Measurements from ENCODE around the gene COL5A1. TPM values are rescaled to one million over a fixed set of nuclear protein-coding genes. Genes with fewer than 3 reads are reported as not detected.

Gene COL5A1
- total and polyA plus RNA-seq, 2 experiments from 2014 or later: 2.5 to 13.1 TPM

DNA sequence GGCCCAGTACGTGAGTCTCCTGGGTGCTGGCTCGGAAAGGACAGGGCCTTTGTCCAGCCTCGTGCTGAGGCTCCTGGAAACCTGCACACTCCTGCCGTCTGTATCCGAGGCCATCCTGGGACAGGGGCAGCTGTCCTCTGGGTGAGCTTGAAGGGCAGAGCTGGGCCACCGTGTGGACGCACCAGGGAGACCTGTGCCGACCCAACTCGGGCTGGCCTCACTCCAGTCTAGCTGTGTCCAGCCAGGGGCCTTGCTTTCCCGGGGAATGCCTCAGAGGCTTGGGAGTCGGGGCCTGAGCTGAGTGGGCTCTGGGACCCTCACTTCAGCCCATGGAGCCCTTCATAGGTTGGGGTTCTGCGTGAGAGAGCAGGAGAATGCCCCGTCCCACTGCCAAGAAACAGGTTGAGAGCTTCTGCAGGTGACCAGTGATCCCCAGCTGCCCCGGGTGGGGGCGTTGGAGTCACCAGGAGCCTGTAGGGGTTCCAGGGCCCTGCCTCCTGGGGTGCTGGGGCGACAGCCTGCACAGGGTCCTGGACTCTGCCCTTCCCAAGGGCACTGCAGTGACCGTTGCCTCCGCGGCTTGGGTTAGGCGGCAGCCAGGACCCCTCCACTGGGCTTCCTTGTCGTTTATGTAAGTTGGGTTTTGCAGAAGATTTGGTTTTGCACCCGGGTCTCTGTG is 60.1 kb downstream of the COL5A1 start:
- no peak overlapping the region for H2AFZ ChIP-seq
- no peak overlapping the region for H3K4me3 ChIP-seq
- no peaks in the 10 kb centered on the region for H4K20me1 ChIP-seq (replicated peaks; ENCODE audit: insufficient read depth)
- Mint-ChIP-seq H3K4me1 (peaks cover 2% of the 10 kb centered on the region; the same call in 1 of the 3 replicates), H3K27ac (no peak overlapping the region), H3K4me3 (no peak overlapping the region), H3K36me3 (ENCODE audit: low read depth) (no peaks in the 10 kb centered on the region), H3K27me3 (ENCODE audit: insufficient read depth, low read depth, poor library complexity) (peaks cover 3% of the 10 kb centered on the region), H3K9me3 (no peaks in the 10 kb centered on the region)
- H3K79me2 ChIP-seq (replicated peaks; ENCODE audit: insufficient read depth): no peaks in the 10 kb centered on the region
- DNase-seq (ENCODE audit: low spot score) (no peak), ATAC-seq (no peak)
- H3K4me1 ChIP-seq (ENCODE audit: insufficient read depth): no peaks in the 10 kb centered on the region; the same call in 1 of the 2 replicates
- H3F3A ChIP-seq (replicated peaks; ENCODE audit: low read depth): no peaks in the 10 kb centered on the region
- no peak overlapping the region for H3K27ac ChIP-seq (ENCODE audit: low read depth)
- H3K4me2 ChIP-seq: no peak overlapping the region
- H3K9me2 ChIP-seq (ENCODE audit: insufficient read depth): no peaks in the 10 kb centered on the region
- H3K27me3 ChIP-seq (ENCODE audit: insufficient read depth): no peaks in the 10 kb centered on the region
- no peaks in the 10 kb centered on the region for H3K36me3 ChIP-seq (ENCODE audit: insufficient read depth)
- TF ChIP-seq STAT1 (IDR thresholded peaks at IDR 0.05; ENCODE audit: unreplicated experiment) (no peak), EZH2 (IDR thresholded peaks at IDR 0.05; ENCODE audit: low read depth, unreplicated experiment) (no peak), NANOG (IDR thresholded peaks at IDR 0.05; ENCODE audit: borderline replicate concordance) (no peak), JUNB (IDR thresholded peaks at IDR 0.05; ENCODE audit: unreplicated experiment) (no peak), EZH2phosphoT487 (IDR thresholded peaks at IDR 0.05; ENCODE audit: unreplicated experiment) (no peak), POLR2AphosphoS5 (IDR thresholded peaks at IDR 0.05; ENCODE audit: low read depth) (no peak), ZNF114 (CRISPR knock-in tag; IDR thresholded peaks at IDR 0.05) (no peak), CREB1 (CRISPR knock-in tag; IDR thresholded peaks at IDR 0.05; ENCODE audit: low read depth) (no peak), ZNF331 (CRISPR knock-in tag; IDR thresholded peaks at IDR 0.05; ENCODE audit: low read depth) (no peak)
- TF ChIP-seq, protein P1, sequence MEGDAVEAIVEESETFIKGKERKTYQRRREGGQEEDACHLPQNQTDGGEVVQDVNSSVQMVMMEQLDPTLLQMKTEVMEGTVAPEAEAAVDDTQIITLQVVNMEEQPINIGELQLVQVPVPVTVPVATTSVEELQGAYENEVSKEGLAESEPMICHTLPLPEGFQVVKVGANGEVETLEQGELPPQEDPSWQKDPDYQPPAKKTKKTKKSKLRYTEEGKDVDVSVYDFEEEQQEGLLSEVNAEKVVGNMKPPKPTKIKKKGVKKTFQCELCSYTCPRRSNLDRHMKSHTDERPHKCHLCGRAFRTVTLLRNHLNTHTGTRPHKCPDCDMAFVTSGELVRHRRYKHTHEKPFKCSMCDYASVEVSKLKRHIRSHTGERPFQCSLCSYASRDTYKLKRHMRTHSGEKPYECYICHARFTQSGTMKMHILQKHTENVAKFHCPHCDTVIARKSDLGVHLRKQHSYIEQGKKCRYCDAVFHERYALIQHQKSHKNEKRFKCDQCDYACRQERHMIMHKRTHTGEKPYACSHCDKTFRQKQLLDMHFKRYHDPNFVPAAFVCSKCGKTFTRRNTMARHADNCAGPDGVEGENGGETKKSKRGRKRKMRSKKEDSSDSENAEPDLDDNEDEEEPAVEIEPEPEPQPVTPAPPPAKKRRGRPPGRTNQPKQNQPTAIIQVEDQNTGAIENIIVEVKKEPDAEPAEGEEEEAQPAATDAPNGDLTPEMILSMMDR (conservative IDR thresholded peaks at IDR 0.05; ENCODE audit: low read depth in 2 of 2): no peak
- TF ChIP-seq, protein P2, sequence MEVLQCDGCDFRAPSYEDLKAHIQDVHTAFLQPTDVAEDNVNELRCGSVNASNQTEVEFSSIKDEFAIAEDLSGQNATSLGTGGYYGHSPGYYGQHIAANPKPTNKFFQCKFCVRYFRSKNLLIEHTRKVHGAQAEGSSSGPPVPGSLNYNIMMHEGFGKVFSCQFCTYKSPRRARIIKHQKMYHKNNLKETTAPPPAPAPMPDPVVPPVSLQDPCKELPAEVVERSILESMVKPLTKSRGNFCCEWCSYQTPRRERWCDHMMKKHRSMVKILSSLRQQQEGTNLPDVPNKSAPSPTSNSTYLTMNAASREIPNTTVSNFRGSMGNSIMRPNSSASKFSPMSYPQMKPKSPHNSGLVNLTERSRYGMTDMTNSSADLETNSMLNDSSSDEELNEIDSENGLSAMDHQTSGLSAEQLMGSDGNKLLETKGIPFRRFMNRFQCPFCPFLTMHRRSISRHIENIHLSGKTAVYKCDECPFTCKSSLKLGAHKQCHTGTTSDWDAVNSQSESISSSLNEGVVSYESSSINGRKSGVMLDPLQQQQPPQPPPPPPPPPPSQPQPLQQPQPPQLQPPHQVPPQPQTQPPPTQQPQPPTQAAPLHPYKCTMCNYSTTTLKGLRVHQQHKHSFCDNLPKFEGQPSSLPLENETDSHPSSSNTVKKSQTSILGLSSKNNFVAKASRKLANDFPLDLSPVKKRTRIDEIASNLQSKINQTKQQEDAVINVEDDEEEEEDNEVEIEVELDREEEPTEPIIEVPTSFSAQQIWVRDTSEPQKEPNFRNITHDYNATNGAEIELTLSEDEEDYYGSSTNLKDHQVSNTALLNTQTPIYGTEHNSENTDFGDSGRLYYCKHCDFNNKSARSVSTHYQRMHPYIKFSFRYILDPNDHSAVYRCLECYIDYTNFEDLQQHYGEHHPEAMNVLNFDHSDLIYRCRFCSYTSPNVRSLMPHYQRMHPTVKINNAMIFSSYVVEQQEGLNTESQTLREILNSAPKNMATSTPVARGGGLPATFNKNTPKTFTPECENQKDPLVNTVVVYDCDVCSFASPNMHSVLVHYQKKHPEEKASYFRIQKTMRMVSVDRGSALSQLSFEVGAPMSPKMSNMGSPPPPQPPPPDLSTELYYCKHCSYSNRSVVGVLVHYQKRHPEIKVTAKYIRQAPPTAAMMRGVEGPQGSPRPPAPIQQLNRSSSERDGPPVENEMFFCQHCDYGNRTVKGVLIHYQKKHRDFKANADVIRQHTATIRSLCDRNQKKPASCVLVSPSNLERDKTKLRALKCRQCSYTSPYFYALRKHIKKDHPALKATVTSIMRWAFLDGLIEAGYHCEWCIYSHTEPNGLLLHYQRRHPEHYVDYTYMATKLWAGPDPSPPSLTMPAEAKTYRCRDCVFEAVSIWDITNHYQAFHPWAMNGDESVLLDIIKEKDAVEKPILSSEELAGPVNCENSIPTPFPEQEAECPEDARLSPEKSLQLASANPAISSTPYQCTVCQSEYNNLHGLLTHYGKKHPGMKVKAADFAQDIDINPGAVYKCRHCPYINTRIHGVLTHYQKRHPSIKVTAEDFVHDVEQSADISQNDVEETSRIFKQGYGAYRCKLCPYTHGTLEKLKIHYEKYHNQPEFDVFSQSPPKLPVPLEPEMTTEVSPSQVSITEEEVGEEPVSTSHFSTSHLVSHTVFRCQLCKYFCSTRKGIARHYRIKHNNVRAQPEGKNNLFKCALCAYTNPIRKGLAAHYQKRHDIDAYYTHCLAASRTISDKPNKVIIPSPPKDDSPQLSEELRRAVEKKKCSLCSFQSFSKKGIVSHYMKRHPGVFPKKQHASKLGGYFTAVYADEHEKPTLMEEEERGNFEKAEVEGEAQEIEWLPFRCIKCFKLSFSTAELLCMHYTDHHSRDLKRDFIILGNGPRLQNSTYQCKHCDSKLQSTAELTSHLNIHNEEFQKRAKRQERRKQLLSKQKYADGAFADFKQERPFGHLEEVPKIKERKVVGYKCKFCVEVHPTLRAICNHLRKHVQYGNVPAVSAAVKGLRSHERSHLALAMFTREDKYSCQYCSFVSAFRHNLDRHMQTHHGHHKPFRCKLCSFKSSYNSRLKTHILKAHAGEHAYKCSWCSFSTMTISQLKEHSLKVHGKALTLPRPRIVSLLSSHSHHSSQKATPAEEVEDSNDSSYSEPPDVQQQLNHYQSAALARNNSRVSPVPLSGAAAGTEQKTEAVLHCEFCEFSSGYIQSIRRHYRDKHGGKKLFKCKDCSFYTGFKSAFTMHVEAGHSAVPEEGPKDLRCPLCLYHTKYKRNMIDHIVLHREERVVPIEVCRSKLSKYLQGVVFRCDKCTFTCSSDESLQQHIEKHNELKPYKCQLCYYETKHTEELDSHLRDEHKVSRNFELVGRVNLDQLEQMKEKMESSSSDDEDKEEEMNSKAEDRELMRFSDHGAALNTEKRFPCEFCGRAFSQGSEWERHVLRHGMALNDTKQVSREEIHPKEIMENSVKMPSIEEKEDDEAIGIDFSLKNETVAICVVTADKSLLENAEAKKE (CRISPR knock-in tag; IDR thresholded peaks at IDR 0.05): no peak
- TF ChIP-seq, protein P3, sequence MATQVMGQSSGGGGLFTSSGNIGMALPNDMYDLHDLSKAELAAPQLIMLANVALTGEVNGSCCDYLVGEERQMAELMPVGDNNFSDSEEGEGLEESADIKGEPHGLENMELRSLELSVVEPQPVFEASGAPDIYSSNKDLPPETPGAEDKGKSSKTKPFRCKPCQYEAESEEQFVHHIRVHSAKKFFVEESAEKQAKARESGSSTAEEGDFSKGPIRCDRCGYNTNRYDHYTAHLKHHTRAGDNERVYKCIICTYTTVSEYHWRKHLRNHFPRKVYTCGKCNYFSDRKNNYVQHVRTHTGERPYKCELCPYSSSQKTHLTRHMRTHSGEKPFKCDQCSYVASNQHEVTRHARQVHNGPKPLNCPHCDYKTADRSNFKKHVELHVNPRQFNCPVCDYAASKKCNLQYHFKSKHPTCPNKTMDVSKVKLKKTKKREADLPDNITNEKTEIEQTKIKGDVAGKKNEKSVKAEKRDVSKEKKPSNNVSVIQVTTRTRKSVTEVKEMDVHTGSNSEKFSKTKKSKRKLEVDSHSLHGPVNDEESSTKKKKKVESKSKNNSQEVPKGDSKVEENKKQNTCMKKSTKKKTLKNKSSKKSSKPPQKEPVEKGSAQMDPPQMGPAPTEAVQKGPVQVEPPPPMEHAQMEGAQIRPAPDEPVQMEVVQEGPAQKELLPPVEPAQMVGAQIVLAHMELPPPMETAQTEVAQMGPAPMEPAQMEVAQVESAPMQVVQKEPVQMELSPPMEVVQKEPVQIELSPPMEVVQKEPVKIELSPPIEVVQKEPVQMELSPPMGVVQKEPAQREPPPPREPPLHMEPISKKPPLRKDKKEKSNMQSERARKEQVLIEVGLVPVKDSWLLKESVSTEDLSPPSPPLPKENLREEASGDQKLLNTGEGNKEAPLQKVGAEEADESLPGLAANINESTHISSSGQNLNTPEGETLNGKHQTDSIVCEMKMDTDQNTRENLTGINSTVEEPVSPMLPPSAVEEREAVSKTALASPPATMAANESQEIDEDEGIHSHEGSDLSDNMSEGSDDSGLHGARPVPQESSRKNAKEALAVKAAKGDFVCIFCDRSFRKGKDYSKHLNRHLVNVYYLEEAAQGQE (IDR thresholded peaks at IDR 0.05; ENCODE audit: unreplicated experiment): no peak
- TF ChIP-seq, protein P4, sequence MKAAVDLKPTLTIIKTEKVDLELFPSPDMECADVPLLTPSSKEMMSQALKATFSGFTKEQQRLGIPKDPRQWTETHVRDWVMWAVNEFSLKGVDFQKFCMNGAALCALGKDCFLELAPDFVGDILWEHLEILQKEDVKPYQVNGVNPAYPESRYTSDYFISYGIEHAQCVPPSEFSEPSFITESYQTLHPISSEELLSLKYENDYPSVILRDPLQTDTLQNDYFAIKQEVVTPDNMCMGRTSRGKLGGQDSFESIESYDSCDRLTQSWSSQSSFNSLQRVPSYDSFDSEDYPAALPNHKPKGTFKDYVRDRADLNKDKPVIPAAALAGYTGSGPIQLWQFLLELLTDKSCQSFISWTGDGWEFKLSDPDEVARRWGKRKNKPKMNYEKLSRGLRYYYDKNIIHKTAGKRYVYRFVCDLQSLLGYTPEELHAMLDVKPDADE (IDR thresholded peaks at IDR 0.05): no peak

All from GM23338 (cell line).